ENCODE data around the gene SH3BP5L.
"Not testable (repeated sequence)": the region's sequence is repeated elsewhere in the genome, so short reads cannot be mapped to it uniquely, and the experiment has no call there.

Gene SH3BP5L

GRCh38 chr1:248830718-248831017, 5.0 kb upstream of the SH3BP5L start:
- DNase-seq (ENCODE audit: low read depth in 2 of 3, low spot score in 2 of 3): not testable (repeated sequence)

- no peak for DNase-seq (ENCODE audit: low read depth in 2 of 3, low spot score in 2 of 3)
These were observed 3.1 kb upstream of the SH3BP5L start for GRCh38 chr1:248828845-248829244.

- no peak for DNase-seq (ENCODE audit: low read depth in 2 of 3, low spot score in 2 of 3)
These were observed 174 bp downstream of the SH3BP5L start for GRCh38 chr1:248825573-248825908.

- no peak for DNase-seq (ENCODE audit: low read depth in 2 of 3, low spot score in 2 of 3)
These were observed 579 bp downstream of the SH3BP5L start for GRCh38 chr1:248825136-248825535.

GRCh38 chr1:248824701-248825100, 1.0 kb downstream of the SH3BP5L start:
- no peak for DNase-seq (ENCODE audit: low read depth in 2 of 3, low spot score in 2 of 3)

- no peak for DNase-seq (ENCODE audit: low read depth in 2 of 3, low spot score in 2 of 3)
These were observed 1.4 kb downstream of the SH3BP5L start for GRCh38 chr1:248824301-248824700.

GRCh38 chr1:248823517-248824001, 2.2 kb downstream of the SH3BP5L start:
- DNase-seq (ENCODE audit: low read depth in 2 of 3, low spot score in 2 of 3): no peak

GRCh38 chr1:248822148-248823032, 3.3 kb downstream of the SH3BP5L start:
- DNase-seq (ENCODE audit: low read depth in 2 of 3, low spot score in 2 of 3): no peak

GRCh38 chr1:248821641-248822040, 4.1 kb downstream of the SH3BP5L start:
- no peak for DNase-seq (ENCODE audit: low read depth in 2 of 3, low spot score in 2 of 3)

- no peak for DNase-seq (ENCODE audit: low read depth in 2 of 3, low spot score in 2 of 3)
These were observed 4.6 kb downstream of the SH3BP5L start for GRCh38 chr1:248821101-248821500.

GRCh38 chr1:248820041-248820585, 5.6 kb downstream of the SH3BP5L start:
- DNase-seq (ENCODE audit: low read depth in 2 of 3, low spot score in 2 of 3): no peak

GRCh38 chr1:248818505-248819374, 7.0 kb downstream of the SH3BP5L start:
- no peak for DNase-seq (ENCODE audit: low read depth in 2 of 3, low spot score in 2 of 3)

- DNase-seq (ENCODE audit: low read depth in 2 of 3, low spot score in 2 of 3): no peak
These were observed 8.7 kb downstream of the SH3BP5L start for GRCh38 chr1:248817065-248817464.

GRCh38 chr1:248816042-248816851, 9.5 kb downstream of the SH3BP5L start:
- DNase-seq (ENCODE audit: low read depth in 2 of 3, low spot score in 2 of 3): no peak

- no peak for DNase-seq (ENCODE audit: low read depth in 2 of 3, low spot score in 2 of 3)
These were observed 10.2 kb downstream of the SH3BP5L start for GRCh38 chr1:248815407-248816034.

GRCh38 chr1:248814351-248814750, 11.4 kb downstream of the SH3BP5L start:
- DNase-seq (ENCODE audit: low read depth in 2 of 3, low spot score in 2 of 3): no peak

GRCh38 chr1:248813546-248813945, 12.2 kb downstream of the SH3BP5L start:
- no peak for DNase-seq (ENCODE audit: low read depth in 2 of 3, low spot score in 2 of 3)

- DNase-seq (ENCODE audit: low read depth in 2 of 3, low spot score in 2 of 3): no peak
These were observed 12.8 kb downstream of the SH3BP5L start for GRCh38 chr1:248812736-248813425.

- no peak for DNase-seq (ENCODE audit: low read depth in 2 of 3, low spot score in 2 of 3)
These were observed 13.9 kb downstream of the SH3BP5L start for GRCh38 chr1:248811514-248812490.

Measured in activated CD8-positive, alpha-beta memory T cell treated with anti-CD3 and anti-CD28 coated beads for 48 hours (primary cell).